ENCODE data around the gene NUCB1.
"Not testable (repeated sequence)": the region's sequence is repeated elsewhere in the genome, so short reads cannot be mapped to it uniquely, and the experiment has no call there.

NUCB1 gene

DNA sequence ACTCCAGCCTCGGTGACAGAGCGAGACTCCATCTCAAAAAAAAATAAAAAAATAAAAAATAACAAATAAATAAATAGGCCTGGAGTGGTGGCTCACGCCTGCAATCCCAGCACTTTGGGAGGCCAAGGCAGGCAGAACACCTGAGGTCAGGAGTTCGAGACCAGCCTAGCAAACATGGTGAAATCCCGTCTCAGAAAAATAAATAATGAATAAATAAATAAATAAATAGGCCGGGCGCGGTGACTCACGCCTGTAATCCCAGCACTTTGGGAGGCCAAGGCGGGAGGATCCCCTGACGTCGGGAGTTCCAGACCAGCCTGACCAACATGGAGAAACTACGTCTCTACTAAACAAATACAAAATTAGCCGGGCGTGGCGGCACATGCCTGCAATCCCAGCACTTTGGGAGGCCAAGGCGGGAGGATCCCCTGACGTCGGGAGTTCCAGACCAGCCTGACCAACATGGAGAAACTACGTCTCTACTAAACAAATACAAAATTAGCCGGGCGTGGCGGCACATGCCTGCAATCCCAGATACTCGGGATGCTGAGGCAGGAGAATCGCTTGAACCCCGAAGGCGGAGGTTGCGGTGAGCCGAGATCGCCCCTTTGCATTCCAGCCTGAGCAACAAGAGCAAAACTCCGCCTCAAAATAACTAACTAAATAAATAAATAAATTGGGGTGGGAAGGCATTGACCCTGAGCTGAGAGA is 28.5 kb upstream of the NUCB1 start:
- Mint-ChIP-seq H3K36me3 (peaks cover 32% of the 10 kb centered on the region), H3K4me1 (peaks cover 26% of the 10 kb centered on the region), H3K27ac (peak overlapping the region; percentile 99), H3K4me3 (peak overlapping the region; percentile 99)
- H3K27me3 Mint-ChIP-seq, H3K9me3 Mint-ChIP-seq: not testable (repeated sequence)

DNA sequence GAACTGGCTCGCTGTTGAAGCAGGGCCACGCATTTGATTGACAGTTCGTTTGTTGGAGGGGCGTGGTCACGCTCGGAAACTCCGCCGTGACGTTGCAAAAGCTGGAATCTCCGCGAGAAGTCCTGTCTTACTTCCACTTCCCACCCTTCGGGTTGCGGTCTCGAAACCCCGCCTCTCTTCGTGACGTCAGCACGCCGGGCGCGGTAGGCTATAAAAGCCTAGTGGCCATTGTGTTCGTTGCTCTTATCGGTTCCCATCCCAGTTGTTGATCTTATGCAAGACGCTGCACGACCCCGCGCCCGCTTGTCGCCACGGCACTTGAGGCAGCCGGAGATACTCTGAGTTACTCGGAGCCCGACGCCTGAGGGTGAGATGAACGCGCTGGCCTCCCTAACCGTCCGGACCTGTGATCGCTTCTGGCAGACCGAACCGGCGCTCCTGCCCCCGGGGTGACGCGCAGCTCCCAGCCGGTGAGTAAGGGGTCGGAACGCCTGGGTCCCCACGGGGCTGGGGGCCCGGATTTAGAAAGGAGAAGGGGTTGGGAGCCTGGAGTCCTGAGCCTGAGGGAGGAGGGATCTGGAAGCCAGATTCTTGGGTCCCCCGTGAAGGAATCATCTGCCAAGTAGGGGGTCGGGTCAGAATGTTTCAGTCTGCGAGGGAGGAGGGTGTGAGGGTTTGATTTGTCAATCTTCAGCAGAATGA is 27.8 kb upstream of the NUCB1 start, which contains the start of gene PPP1R15A:
Gene PPP1R15A (plus strand): TSS at position 240 of the 702 bp plus-strand sequence. CDS start 813 bp downstream, outside the sequence.
- Mint-ChIP-seq H3K4me1 (peaks cover 26% of the 10 kb centered on the region), H3K4me3 (peak within 1 kb of the TSS; percentile 99)

DNA sequence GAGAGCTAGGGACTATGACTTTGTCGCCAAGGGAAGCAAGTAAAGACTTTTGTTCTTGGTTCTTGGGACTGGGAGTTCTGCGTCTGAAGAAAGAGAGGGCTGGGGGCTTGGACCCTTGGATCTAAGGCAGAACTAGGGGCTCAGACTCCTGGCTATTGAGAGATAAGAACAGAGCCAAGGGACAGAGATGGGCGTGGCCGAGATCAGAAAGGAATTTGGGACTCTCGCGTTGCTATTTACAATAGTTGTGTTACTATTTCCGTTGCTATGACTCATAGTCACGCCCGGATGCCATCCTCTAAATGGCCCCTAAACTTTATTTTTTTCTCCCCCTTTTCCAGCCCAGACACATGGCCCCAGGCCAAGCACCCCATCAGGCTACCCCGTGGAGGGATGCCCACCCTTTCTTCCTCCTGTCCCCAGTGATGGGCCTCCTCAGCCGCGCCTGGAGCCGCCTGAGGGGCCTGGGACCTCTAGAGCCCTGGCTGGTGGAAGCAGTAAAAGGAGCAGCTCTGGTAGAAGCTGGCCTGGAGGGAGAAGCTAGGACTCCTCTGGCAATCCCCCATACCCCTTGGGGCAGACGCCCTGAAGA is 27.1 kb upstream of the NUCB1 start:
- Mint-ChIP-seq H3K27ac (peak overlapping the region; percentile 99), H3K36me3 (peaks cover 34% of the 10 kb centered on the region), H3K4me1 (peaks cover 29% of the 10 kb centered on the region)

More for the DNA sequence above, 27.8 kb upstream of the NUCB1 start, which contains the start of gene PPP1R15A:
- peak within 1 kb of the TSS; percentile 99 for H3K27ac Mint-ChIP-seq
- H3K9me3 Mint-ChIP-seq, result no peaks in the 10 kb centered on the region
- peaks cover 32% of the 10 kb centered on the region for H3K36me3 Mint-ChIP-seq
- H3K27me3 Mint-ChIP-seq, result no peaks in the 10 kb centered on the region

DNA sequence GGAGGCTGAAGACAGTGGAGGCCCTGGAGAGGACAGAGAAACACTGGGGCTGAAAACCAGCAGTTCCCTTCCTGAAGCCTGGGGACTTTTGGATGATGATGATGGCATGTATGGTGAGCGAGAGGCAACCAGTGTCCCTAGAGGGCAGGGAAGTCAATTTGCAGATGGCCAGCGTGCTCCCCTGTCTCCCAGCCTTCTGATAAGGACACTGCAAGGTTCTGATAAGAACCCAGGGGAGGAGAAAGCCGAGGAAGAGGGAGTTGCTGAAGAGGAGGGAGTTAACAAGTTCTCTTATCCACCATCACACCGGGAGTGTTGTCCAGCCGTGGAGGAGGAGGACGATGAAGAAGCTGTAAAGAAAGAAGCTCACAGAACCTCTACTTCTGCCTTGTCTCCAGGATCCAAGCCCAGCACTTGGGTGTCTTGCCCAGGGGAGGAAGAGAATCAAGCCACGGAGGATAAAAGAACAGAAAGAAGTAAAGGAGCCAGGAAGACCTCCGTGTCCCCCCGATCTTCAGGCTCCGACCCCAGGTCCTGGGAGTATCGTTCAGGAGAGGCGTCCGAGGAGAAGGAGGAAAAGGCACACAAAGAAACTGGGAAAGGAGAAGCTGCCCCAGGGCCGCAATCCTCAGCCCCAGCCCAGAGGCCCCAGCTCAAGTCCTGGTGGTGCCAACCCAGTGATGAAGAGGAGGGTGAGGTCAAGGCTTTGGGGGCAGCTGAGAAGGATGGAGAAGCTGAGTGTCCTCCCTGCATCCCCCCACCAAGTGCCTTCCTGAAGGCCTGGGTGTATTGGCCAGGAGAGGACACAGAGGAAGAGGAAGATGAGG is 26.4 kb upstream of the NUCB1 start:
- H3K36me3 Mint-ChIP-seq, result peaks cover 38% of the 10 kb centered on the region
- peak overlapping the region; percentile 99 for H3K4me3 Mint-ChIP-seq
- peaks cover 25% of the 10 kb centered on the region for H3K4me1 Mint-ChIP-seq

More for the DNA sequence above, 27.1 kb upstream of the NUCB1 start:
- Mint-ChIP-seq H3K27me3 (no peaks in the 10 kb centered on the region), H3K4me3 (peak overlapping the region; percentile 99), H3K9me3 (no peaks in the 10 kb centered on the region)

DNA sequence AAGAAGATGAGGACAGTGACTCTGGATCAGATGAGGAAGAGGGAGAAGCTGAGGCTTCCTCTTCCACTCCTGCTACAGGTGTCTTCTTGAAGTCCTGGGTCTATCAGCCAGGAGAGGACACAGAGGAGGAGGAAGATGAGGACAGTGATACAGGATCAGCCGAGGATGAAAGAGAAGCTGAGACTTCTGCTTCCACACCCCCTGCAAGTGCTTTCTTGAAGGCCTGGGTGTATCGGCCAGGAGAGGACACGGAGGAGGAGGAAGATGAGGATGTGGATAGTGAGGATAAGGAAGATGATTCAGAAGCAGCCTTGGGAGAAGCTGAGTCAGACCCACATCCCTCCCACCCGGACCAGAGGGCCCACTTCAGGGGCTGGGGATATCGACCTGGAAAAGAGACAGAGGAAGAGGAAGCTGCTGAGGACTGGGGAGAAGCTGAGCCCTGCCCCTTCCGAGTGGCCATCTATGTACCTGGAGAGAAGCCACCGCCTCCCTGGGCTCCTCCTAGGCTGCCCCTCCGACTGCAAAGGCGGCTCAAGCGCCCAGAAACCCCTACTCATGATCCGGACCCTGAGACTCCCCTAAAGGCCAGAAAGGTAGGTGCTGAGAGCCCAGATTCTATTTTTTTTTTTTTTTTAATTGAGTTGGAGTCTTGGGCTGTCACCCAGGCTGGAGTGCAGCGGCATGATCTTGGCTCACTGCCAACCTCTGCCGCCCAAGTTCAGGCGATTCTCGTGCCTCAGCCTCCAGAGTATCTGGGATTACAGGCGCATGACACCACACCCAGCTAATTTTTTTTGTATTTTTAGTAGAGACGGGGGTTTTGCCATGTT is 25.6 kb upstream of the NUCB1 start:
- Mint-ChIP-seq H3K27me3 (no peaks in the 10 kb centered on the region), H3K4me1 (peaks cover 25% of the 10 kb centered on the region)

More for the DNA sequence above, 26.4 kb upstream of the NUCB1 start:
- H3K9me3 Mint-ChIP-seq, result no peaks in the 10 kb centered on the region
- H3K27me3 Mint-ChIP-seq, result no peaks in the 10 kb centered on the region
- peak overlapping the region; percentile 99 for H3K27ac Mint-ChIP-seq

DNA sequence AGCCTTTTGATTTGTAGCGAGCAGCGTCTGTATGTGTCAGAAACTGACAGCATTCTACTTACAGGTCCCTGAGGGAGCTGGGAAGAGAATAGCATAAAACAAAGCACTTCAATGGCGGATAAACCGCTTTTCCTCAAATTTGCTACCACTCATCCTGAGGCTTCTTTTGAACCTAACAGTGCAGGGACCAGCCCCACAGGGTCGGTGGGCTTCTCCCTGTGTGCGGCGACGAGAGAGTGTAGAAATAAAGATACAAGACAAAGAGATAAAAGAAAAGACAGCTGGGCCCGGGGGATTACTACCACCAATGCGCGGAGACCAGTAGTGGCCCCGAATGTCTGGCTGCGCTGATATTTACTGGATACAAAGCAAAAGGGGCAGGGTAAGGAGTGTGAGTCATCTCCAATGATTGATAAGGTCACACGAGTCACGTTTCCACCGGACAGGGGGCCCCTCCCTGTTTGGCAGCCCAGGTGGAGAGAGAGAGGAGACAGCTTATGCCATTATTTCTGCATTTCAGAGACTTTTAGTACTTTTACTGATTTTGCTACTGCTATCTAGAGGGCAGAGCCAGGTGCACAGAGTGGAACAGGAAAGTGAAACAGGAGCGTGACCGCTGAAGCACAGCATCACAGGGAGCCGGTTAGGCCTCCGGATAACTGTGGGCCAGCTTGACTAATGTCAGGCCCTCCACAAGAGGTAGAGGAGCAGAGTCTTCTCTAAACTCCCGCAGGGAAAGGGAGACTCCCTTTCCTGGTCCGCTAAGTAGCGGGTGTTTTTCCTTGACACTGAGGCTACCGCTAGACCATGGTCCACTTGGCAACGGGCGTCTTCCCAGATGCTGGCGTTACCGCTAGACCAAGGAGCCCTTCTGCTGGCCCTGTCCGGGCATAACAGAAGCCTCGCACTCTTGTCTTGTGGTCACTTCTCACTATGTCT is 23.8 kb upstream of the NUCB1 start:
- Mint-ChIP-seq H3K36me3 (peaks cover 38% of the 10 kb centered on the region), H3K4me1 (peaks cover 25% of the 10 kb centered on the region), H3K4me3 (peak overlapping the region; percentile 99), H3K27ac (peak overlapping the region; percentile 99)
- H3K27me3 Mint-ChIP-seq, H3K9me3 Mint-ChIP-seq: not testable (repeated sequence)

More for the DNA sequence above, 25.6 kb upstream of the NUCB1 start:
- H3K36me3 Mint-ChIP-seq, result peaks cover 38% of the 10 kb centered on the region
- H3K9me3 Mint-ChIP-seq, result no peaks in the 10 kb centered on the region
- peak overlapping the region; percentile 99 for H3K4me3 Mint-ChIP-seq
- peak overlapping the region; percentile 99 for H3K27ac Mint-ChIP-seq

DNA sequence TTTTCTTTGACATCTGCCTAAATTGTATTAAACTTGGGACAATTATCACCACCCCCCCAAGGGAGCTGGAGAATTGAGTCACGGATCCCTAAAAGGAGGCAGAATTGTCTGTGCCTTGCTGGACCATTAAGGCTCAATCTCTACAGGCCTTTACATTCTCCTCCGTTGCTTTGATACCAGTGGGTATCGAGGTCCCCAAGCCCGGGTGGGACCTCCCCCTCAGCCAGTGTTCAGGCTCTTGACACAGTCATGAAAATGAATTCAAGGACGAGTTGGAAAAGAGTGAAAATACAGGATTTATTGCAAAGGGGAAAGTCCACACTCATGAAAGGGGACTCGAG is 22.3 kb upstream of the NUCB1 start:
- Mint-ChIP-seq H3K27ac (peak overlapping the region; percentile 35), H3K27me3 (no peaks in the 10 kb centered on the region), H3K36me3 (peaks cover 37% of the 10 kb centered on the region), H3K4me3 (no peak overlapping the region), H3K4me1 (peaks cover 22% of the 10 kb centered on the region), H3K9me3 (no peaks in the 10 kb centered on the region)

DNA sequence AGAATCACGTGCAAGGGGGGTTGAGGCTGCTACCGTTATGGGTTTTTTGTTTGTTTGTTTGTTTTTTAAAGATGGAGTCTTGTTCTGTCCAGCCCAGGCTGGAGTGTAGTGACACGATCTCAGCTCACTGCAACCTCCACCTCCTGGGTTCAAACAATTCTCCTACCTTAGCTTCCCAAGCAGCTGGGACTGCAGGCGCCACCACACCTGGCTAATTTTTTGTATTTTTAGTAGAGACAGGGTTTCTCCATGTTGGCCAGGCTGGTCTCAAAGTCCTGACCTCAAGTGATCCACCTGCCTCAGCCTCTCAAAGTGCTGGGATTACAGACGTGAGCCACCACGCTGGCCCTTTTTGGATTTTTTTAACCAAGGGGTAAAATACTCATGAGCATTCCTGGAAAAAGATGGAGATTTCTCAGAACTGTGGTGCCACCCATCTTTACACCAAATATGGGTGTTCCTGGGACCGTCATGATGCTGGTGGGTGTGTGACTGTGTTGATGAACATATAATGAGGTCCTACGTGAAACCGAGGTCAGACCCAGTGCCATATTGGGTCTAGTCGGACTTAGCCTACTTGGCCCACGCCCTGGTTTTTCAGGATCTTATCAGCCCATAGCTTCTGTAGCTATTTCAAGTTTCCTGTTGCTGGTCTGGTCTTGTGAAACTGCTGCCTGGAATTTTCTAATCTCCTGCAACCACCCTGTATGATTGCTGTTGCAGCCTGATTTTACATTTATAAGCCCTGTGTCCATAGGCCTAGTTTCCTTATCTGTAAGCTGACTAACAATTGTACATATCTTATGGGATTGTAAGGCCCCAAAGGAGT is 21.7 kb upstream of the NUCB1 start:
- Mint-ChIP-seq H3K4me1 (peaks cover 20% of the 10 kb centered on the region), H3K27ac (peak overlapping the region; percentile 41)

DNA sequence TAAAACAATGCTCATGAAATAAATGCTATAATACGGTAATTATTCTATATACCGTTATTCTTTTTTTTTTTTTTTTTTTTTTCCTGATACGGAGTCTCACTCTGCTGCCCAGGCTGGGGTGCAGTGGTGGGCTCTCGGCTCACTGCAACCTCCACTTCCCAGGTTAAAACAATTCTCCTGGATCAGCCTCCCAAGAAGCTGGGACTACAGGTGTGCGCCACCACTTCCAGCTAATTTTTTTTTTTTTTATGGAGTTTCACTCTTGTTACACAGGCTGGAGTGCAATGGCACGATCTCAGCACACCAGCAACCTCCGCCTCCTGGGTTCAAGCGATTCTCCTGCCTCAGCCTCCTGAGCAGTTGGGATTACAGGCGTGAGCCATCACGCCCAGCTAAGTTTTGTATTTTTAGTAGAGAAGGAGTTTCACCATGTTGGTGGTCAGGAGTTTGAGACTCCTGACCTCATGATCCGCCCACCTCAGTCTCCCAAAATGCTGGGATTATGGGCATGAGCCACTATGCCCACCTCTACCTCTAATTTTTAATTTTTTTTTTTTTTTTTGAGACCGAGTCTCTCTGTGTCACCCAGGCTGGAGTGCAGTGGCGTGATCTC is 21.0 kb upstream of the NUCB1 start:
- no peak overlapping the region for H3K27ac Mint-ChIP-seq
- no peaks in the 10 kb centered on the region for H3K9me3 Mint-ChIP-seq

More for the DNA sequence above, 21.7 kb upstream of the NUCB1 start:
- Mint-ChIP-seq H3K36me3 (peaks cover 32% of the 10 kb centered on the region), H3K27me3 (no peaks in the 10 kb centered on the region), H3K4me3 (peak overlapping the region; percentile 26), H3K9me3 (no peaks in the 10 kb centered on the region)

DNA sequence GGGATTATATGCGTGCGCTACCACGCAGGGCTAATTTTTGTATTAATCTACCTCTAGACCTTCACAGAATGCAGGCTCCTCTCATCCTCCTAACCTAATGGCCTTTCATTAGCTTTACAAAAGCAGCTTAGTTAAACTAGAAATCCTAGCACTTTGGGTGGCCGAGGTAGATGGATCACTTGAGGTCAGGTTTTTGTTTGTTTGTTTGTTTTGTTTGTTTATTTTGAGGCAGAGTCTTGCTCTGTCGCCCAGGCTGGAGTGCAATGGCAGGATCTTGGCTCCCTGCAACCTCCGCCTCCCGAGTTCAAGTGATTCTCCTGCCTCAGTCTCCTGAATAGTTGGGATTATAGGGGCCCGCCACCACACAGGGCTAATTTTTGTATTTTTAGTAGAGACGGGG is 20.4 kb upstream of the NUCB1 start:
- H3K27me3 Mint-ChIP-seq, H3K4me3 Mint-ChIP-seq, H3K9me3 Mint-ChIP-seq, H3K27ac Mint-ChIP-seq: not testable (repeated sequence)
- H3K4me1 Mint-ChIP-seq, result peaks cover 12% of the 10 kb centered on the region
- peaks cover 19% of the 10 kb centered on the region for H3K36me3 Mint-ChIP-seq

More for the DNA sequence above, 21.0 kb upstream of the NUCB1 start:
- H3K4me3 Mint-ChIP-seq, result no peak overlapping the region
- no peaks in the 10 kb centered on the region for H3K27me3 Mint-ChIP-seq
- H3K36me3 Mint-ChIP-seq, result peaks cover 24% of the 10 kb centered on the region
- peaks cover 13% of the 10 kb centered on the region for H3K4me1 Mint-ChIP-seq

DNA sequence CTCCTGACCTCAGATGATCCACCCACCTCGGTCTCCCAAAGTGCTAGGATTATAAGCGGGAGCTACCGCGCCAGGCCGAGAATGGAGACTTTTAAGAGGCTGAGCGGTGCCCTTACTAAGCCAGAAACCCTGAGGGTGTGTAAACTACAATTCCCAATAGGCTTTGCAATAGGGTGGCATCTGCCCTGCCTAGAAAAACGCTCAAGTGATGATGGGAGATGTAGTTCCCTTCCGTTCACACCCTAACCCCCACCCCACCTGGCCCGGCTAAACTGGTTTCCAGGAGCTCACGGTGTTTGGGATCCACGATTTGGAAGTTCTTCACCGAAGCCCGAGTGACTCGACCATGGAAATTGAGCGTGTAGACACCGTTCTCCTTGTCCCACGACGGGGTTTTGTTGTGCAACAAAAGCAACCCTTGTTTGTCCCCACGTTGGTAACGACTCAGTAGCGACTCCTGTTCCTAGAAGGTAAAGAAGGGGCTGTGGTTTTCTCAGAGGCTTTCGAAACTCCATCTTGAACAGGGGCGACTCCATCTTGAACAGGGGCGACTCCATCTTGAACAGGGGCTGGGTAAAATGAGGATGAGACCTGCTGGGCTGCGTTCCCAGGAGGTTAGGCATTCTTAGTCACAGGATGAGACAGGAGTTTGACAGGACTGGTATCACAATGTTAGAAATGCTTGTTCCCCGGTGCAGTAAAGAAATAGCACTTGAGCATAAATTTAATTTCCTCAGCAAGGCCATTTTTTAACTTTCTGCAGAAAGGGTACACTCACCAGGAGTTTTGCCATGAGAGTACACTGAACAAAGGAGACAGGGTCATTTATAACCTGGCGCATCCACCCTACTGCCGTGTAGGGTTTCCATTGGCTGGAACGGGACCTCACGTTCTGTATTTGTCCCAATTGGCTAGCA is 18.1 kb upstream of the NUCB1 start:
- no peak overlapping the region for H3K27ac Mint-ChIP-seq
- no peaks in the 10 kb centered on the region for H3K27me3 Mint-ChIP-seq
- peaks cover 6% of the 10 kb centered on the region for H3K36me3 Mint-ChIP-seq
- H3K4me1 Mint-ChIP-seq, result peaks cover 4% of the 10 kb centered on the region
- H3K4me3 Mint-ChIP-seq, result no peak overlapping the region
- H3K9me3 Mint-ChIP-seq, result no peaks in the 10 kb centered on the region

DNA sequence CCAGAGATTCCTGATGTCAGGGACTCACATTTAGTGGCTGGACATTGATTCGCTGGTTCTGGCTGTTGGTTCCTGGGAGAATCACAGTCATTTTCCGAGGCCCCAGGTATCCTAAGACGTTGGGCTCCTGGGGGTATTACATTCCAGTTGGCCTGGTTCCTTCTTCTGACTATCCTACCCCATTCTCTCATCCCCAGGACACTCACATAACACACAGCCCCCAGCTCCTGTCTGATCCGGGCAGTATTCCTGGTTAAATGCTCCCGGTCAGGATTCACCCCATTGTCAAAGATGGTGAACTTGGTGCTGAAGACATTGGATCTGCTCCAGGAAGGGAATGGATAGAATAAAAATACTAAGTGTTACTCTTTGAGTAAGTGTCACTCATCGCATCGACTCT is 16.4 kb upstream of the NUCB1 start:
- no peak overlapping the region for H3K4me3 Mint-ChIP-seq
- H3K27ac Mint-ChIP-seq, result no peak overlapping the region
- H3K36me3 Mint-ChIP-seq, result no peaks in the 10 kb centered on the region
- no peaks in the 10 kb centered on the region for H3K9me3 Mint-ChIP-seq
- no peaks in the 10 kb centered on the region for H3K4me1 Mint-ChIP-seq
- no peaks in the 10 kb centered on the region for H3K27me3 Mint-ChIP-seq
